GM19238 (cell line): ENCODE measurements around the gene AANAT.
A peak's percentile ranks its signal among the peaks of the same experiment; 100 is the strongest.

Experiments
- DNase-seq: peaks from one replicate; pipeline ENCODE4 v3.0.0; 2011; ENCODE audit warnings: low spot score; ENCODE audit not compliant: insufficient read length

AANAT gene

DNA sequence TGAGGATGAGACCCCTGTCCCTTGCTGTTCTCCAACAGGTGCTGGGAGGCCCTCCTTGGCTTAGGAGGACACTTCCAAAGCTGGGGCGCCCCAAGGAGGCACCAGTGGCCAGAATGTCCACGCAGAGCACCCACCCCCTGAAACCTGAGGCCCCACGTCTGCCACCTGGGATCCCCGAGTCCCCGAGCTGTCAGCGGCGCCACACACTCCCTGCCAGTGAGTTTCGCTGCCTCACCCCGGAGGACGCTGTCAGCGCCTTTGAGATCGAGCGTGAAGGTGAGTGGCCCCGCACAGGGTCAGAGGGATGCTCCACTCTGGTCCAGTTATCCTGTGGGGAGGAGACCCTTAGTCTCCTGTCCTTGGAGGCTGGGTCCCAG is 1.2 kb downstream of the AANAT start:
- DNase-seq, result no peak

DNA sequence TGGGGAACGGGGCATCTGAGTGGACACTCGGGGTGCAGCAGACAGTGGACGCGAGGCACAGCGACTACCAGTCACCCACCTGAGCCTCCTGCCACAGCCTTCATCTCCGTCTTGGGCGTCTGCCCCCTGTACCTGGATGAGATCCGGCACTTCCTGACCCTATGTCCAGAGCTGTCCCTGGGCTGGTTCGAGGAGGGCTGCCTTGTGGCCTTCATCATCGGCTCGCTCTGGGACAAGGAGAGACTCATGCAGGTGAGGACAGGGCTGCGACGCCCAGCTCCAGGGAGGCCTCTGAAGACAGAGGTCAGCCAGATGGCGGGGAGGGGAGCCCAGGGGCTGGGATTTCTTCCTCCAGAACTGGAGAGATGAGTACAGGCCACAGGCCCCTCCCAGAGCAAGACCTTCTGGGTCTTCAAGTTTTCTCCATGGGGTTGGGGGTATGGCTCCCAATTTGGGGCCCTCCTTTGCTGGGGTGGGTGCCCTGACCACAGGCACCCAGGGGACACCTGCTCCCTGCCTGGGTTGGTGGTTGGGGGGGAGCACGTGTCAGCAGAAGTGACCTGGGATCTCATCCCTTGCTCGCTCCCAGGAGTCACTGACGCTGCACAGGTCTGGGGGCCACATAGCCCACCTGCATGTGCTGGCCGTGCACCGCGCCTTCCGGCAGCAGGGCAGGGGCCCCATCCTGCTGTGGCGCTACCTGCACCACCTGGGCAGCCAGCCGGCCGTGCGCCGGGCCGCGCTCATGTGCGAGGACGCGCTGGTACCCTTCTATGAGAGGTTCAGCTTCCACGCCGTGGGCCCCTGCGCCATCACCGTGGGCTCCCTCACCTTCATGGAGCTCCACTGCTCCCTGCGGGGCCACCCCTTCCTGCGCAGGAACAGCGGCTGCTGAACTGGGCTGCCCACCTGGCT is 1.9 kb downstream of the AANAT start:
- DNase-seq, result no peak

DNA sequence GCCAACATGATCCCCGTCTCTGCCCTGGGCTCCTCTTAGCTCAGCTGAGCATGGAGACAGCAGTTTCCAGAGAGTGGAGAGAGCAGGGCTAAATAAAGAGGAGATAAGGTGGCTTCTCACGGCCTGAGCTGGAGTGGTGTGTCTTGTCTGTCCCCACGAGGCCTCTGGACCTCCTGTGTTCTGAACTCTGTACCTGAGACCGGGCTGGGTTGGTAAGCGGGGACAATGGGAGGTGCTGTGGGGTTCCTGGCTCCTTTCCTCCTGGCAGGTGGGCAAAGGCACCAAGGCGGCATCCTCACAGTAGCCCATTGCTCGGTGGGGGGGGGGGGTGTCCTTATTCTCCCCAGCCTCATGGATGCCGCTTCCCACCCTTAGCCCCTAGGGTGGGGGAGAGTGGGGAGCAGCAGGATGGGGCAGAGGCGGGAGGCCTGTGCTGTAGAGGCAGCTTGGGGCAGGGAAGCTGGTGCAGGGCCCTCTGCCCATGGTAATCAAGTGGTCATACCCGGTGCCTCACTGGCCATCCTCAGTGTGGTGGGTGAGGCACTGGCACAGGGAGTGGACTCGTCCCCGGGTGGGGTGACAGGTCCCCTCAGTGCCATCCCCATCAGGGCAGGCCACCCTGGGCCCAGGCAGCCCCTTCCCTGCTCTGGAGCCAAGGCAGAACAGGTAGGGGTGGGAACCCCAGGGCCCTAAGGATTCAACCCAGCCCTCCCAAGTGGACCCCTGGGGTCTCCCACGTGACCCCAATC is 2.8 kb downstream of the AANAT start:
- DNase-seq, result no peak

DNA sequence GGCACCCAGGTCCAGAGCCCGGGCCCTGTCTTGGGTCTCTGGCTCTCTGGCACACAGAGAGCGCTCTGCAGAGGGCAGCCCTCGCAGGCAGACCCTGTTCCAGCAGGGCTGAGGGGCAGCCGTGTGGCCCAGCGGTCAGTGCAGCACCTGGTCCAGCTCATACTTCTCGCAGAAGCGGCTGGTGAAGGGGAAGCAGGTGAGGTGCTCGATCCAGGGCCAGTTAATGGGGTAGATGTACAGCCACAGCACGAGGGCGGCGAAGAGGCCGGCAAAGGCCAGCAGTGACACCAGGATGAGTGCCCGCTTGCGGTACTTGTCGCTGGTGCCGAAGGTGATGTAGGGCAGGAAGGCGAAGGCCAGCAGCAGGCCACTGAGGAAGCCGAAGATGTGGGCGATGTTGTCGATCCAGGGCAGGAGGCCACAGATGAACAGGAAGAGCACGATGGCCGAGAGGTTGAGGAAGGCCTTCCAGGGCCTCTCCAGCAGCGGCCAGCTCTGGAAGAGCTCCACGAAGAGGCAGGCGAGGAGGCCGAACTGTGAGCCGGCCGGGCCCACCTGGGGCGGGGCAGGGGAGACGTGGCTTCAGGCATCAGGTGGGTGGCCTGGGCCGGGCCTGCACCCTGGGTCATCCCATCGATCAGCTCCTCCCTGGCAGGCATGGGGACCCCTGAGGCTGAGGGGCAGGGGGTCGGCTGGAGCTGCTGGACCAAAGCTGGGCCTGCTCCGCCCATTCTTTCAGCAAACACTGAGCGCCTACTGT is 4.3 kb downstream of the AANAT start:
- DNase-seq, result no peak

DNA sequence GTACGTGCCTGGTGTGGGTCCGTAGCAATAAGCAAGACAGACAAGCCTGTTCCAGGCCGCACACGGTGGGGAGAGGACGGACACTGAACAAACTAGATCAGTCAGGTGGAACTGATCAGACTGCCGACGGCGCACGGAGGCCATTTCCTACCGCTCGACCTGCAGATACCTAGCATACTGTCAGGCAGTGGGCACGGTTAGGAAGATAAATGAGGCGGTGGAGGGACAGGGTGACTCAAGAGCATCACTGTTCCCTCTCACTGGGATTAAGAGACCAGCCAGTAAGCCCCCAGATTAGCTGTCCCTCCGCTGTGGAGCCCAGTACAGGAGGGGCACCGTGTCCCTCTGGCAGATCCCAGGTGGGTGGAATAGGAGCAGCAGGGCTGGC is 4.8 kb downstream of the AANAT start:
- DNase-seq, result no peak

DNA sequence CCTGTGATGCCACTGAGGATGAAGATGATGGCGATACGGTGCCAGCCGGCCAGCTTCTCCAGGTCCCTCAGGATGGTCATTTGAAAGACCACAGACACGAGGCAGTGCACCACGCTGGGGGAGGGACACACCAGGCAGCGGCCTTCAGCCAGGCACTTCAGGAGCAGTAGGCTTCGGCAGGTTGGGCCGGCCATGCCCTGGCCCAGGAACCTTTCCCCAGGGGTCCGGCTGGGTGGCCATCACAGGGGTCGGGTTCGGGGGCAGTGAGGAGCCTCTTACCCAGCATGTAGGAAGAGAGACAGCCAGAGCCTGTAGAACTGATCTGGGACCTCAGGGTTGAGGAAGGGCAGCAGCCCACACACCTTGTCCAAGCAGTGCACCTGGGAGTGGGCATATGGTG is 5.3 kb downstream of the AANAT start:
- no peak for DNase-seq

DNA sequence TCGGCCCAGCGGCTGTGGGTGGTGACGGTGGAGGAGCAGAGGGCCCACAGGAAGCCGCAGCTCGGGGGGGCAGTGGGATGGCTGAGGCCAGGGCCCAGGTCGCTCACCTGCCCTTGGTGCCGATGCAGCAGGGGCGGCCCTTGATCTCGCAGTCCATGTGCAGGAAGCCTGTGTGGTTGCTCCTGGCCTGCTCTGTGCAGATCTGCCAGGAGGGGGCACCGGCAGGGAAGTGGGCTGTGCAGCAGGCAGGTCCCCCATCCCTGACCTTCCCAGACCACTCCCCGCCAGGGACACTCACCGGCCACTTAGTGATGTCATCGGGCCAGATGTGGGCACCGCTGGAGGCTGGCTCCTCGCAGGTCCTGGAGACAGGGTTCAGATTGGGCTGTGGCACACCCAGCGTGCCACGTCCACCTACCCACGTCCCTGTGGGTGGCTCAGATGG is 6.2 kb downstream of the AANAT start:
- DNase-seq, result no peak

DNA sequence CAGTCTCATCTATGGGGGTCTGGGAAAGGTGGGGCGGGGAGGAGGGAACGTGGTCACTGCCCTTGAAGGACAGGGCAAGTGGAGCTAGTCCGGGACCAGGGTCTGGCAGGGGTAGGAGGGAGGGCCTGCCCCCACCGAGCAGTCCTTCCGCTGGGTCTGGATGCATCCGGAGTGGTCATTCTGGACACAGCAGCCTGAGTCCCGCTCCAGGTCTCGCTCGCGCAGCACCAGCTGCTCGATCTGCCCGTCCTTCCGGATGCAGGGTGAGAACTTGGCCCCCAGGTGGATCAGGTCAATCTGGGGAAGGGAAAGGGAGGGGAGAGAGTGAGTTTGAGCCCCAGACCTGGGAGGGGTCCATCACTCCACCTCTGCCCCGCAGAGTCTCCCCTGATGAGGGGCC is 6.8 kb downstream of the AANAT start:
- no peak for DNase-seq

DNA sequence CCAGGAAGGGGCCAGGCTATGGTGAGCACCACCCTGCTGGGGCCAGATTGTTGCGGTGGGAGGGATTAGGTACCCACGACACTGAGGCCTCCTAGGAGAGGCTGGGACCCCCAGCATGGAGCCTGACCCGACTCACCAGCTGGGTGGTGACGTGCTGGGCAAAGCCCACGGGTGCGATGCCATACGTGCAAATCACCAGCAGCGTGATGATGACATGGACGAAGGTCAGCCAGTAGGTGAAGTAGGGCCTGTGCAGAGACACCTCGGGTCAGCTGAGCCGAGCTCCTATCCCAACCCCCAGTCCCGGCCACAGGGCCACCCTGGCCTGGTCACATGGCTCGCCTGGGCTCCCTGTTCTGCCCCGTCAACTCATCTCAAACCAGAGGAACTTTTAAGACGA is 7.5 kb downstream of the AANAT start:
- DNase-seq, result no peak

DNA sequence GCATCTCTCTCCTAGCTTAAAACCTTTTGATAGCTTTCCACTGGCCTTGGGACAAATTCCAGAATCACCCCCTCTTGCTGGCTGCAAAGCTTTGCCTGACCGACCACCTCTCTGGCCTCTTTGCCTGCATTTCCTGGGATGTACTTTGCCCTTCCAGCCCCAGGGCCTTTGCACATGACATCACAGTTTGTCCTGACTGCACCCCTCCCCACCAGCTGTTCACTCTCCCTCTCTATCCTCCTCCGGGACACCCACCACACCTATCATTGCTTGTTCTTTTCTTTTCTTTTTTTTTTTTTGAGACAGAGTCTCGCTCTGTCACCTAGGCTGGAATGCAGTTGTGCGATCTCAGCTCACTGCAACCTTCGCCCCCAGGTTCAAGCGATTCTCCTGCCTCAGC is 7.9 kb downstream of the AANAT start:
- DNase-seq, result no peak

DNA sequence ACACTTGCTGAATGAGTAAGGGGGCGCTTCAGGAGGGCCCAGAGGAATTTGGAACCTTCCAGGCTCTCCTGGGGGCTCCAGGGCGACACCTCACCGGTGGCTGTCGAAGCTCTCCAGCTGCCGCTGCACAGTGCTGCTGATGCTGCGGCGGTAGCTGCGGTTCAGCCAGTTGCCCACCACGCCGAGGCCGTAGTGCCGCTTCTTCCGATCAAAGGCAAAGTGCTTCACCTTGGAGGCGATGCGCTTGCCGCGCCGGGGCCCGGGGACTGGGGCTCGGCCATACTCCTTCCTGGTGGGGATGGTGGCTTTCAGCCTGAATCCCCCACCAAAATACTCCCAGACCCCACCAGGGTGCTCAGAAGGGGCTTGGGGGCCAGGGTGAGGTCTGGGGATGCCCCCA is 9.3 kb downstream of the AANAT start:
- DNase-seq, result no peak

DNA sequence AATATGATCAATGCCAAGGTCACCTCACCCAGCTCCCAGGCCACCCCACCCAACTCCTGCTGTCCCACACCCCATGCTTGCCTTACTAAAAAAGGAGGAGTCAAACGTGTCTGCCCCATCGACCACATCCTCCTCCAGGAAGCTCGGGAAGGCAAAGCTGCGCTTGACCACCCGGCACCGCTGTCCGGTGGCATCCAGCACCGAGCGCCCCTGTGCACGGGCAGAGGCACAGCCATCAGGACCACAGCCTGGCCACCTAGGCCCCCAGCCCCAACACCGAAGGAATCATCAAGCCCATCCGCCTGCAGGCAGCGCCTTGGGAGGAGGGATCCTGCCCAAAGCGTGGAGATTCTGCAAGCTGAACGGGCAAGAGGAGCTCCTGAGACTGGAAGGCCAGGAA is 10.2 kb downstream of the AANAT start:
- no peak for DNase-seq

DNA sequence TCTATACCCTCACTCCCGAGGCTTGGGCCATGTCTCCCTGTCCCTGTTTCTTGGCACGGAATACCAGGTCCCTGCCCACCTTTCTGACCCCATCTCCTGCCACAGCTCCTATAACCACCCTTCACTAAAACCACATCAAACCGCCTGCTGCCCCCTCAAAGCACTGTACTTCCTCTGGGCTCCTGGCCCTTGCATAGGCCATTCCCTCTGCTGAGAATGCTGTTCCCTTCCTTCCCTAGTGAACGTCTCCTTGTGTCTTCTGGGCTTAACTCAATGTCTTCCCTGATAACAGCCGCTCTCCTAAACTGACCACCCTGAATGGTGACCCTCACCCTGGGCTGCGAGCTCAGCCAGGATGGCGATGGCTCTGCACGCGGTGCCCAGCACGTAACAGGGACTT is 10.7 kb downstream of the AANAT start:
- no peak for DNase-seq

DNA sequence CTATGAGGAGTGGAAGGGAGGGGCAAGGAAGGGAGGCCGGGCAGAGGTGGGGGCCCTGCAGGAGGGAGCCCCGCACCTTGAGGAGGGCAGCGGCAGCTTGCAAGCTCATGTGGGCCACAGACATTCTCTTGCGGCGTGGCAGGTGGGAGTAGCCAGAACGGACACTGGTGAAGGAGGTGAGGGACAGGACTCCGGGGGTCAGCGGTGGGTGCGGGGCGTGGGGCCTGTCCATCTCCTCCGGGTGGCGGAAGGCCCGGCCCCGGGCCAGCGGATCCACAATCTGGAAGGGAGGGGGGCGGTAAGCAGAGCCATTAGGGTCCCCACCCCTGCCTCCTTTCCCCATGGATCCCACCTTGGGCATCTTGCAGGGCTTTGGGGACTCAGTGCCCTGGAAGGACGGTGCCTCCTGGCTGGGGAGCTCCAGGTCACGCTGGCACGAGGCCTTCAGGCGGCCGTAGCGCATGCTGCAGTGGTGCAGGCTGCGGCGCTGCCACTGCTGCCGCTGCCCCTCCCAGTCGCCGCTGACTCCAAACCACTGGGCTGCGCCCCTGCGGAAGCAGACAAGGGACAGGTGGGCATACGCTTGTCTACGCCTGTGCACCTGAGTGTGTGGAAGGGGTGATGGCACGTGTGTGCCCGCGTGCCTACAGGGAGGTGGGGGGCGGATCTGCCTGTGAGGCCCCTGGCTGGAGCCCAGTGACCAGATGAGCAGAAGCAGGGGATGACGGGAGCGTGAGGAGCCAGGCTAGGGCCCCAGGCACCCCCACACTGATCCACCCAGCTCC is 11.5 kb downstream of the AANAT start:
- no peak for DNase-seq

DNA sequence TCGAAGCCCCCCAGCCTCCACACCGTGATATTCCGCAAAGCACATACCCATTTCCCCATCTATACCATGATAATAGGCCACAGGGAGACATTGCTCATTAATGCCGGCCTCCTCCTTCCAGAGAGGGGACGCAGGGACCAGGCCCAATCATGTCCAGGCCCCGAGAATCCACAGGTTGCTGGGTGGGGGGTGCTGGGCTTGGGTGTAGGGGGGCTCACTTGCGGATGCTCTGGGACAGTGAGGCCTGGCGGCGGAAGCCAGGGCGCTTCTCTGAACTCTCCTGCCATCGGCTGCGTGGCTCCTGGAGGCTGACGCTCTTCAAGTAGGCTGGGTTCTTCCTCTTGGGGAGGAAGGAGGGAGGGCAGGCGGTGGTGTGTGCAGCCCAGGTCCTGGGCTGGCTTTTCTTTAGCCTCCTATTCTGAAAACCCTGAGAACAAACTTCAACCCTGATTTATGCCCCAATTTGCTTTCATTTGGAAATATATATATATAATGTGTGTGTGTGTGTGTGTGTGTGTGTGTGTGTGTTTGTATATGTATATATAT is 12.2 kb downstream of the AANAT start:
- DNase-seq, result no peak

DNA sequence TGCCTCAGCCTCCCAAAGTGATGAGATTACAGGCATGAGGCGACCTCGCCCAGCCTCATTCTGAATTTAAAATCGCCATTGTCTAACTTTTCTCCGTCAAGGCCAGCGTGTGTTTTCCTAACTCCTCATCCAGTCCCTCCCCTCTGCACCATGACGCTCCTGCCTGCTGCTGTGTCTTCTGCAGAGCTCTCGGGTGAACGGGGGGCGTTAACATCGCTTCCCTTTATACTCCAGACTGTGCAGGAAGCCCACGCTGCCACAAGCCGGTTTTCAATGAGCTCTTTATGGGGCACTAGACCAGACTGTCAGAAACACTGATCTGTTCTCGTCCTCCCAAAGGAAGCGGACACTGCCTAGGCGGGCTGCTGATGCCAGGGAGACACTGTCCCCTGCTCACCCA is 13.2 kb downstream of the AANAT start:
- peak; percentile 58 for DNase-seq

DNA sequence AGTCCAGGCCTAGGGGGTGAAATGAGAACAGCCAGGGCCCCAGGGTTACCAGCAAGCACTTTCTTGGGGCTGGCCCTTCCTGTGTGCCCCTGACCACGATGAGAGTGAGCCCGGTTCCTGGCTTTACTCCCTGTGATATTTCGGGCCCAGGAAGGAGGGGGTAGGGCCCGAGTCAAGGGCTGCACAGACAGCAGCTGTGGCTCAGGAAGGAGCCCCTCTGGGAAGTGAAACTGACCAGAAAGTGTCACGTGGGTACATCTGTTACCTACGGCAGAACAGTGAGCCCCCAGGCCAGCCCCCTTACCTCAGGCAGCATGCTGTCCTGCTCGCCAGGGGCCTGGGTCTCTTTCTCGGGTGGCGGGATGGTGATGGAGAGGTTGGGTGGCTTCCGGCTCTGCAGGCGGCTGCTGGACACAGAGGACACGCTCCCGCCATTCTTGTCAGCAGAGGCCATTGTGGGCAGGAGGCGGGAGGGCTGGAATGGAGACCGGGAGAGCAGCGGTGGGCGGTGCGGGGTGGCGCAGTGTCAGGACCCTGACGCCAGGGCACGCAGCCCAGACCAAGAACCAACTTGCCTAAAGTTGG is 13.8 kb downstream of the AANAT start:
- DNase-seq, result peak; percentile 90

DNA sequence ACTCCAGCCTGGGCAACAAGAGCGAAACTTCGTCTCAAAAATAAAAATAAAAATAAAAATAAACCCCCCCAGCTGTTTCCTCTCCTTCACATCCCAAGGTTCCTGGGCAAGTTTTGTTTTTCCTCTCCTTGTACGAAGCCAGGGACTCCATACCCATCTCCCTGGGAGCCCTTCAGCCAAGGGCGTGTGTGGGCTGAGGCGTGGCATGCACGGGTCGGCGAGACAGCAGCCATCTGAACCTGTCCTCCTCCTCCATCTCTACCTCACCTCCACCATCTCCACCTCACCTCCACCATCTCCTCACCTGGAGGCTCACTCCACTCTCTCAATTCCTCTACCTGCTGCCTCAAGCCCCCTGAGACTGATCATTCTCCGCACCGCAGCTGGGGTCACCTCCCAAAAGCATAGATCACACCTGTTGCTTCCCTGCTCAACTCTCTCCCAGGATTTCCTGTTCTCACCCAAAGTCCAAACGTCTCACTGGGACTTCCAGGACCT is 16.9 kb downstream of the AANAT start:
- no peak for DNase-seq

DNA sequence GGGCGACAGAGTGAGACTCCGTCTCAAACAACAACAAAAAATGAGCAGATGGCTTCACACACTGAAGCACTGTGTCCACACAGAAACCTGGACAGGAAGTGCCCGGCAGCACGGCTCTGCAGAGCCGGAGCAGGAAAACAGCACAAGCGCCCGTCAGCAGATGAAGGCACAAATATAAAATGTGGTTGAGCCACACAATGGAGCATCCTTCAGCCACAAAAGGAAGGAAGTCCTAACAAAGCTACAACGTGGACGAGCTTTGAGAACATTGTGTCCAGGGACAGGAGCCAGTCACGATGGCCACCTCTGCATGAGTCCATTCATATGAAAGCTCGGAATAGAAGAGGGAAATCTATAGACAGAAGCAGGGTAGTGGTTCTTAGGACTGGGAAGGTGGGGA is 18.2 kb downstream of the AANAT start:
- no peak for DNase-seq

DNA sequence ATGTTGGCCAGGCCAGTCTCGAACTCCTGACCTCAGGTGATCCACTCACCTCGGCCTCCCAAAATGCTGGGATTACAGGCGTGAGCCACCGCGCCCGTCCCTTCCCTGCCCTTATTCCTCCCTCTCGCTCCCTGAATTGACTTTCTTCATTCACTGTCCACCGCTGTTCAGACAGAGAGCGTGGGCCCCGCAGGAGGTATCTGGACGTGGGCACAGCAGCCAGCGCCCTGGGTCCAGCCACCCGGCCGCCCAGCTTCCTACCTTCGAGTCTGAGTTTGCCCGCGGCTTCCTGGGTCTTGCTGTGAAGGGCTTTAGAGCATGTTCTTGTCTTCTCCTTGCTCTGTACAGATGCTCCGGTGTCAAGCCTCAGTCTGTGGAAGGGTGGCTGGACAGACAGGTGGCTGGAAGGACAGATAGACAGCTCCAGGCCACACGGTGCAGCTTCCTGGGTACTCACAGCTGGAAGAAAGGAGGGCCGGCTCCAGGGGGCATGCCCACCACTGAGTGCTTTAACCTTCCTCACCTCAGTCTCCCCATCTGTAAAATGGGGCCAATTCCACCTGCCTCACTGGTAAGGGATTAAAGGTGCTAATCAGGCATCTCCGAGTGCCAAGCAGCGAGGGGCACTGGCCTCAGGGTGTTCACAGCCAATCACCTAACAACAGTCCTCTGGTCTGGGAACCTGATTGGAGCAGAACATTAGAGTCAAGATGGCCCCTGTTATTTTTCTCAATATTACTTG is 20.2 kb downstream of the AANAT start:
- no peak for DNase-seq
